ENCODE results near the gene TTC12. TPM values are rescaled to one million over a fixed set of nuclear protein-coding genes. Genes with fewer than 3 reads are reported as not detected.

The TTC12 gene
- total RNA-seq, 1 donor from 2014 or later: 28.3 TPM

GRCh38 chr11:113329725-113330124 lies 15.3 kb downstream of the TTC12 start:
- DNase-seq (ENCODE audit: low spot score): no peak

GRCh38 chr11:113331441-113331840 lies 17.1 kb downstream of the TTC12 start:
- no peak for DNase-seq (ENCODE audit: low spot score)

- no peak for DNase-seq (ENCODE audit: low spot score)
Observed at GRCh38 chr11:113332023-113332422, 17.6 kb downstream of the TTC12 start.

- DNase-seq (ENCODE audit: low spot score): no peak
Observed at GRCh38 chr11:113332638-113333329, 18.4 kb downstream of the TTC12 start.

- no peak for DNase-seq (ENCODE audit: low spot score)
Observed at GRCh38 chr11:113334183-113334582, 19.8 kb downstream of the TTC12 start.

- no peak for DNase-seq (ENCODE audit: low spot score)
Observed at GRCh38 chr11:113338730-113339129, 24.3 kb downstream of the TTC12 start.

GRCh38 chr11:113339929-113340589 lies 25.7 kb downstream of the TTC12 start:
- no peak for DNase-seq (ENCODE audit: low spot score)

- DNase-seq (ENCODE audit: low spot score): no peak
Observed at GRCh38 chr11:113341388-113342165, 27.2 kb downstream of the TTC12 start.

GRCh38 chr11:113345978-113346377 lies 31.6 kb downstream of the TTC12 start:
- no peak for DNase-seq (ENCODE audit: low spot score)

GRCh38 chr11:113349528-113349927 lies 35.1 kb downstream of the TTC12 start:
- no peak for DNase-seq (ENCODE audit: low spot score)

- no peak for DNase-seq (ENCODE audit: low spot score)
Observed at GRCh38 chr11:113350336-113351067, 36.1 kb downstream of the TTC12 start.

- DNase-seq (ENCODE audit: low spot score): no peak
Observed at GRCh38 chr11:113351068-113351450, 36.7 kb downstream of the TTC12 start.

GRCh38 chr11:113351480-113351879 lies 37.1 kb downstream of the TTC12 start:
- no peak for DNase-seq (ENCODE audit: low spot score)

GRCh38 chr11:113356203-113356602 lies 41.8 kb downstream of the TTC12 start:
- DNase-seq (ENCODE audit: low spot score): no peak

- DNase-seq (ENCODE audit: low spot score): no peak
Observed at GRCh38 chr11:113363406-113363805, 49.0 kb downstream of the TTC12 start.

GRCh38 chr11:113363996-113364641 lies 49.7 kb downstream of the TTC12 start:
- DNase-seq (ENCODE audit: low spot score): no peak

- DNase-seq (ENCODE audit: low spot score): no peak
Observed at GRCh38 chr11:113365895-113366294, 51.5 kb downstream of the TTC12 start.

GRCh38 chr11:113369411-113369810 lies 55.0 kb downstream of the TTC12 start:
- no peak for DNase-seq (ENCODE audit: low spot score)

- no peak for DNase-seq (ENCODE audit: low spot score)
Observed at GRCh38 chr11:113370634-113371033, 56.3 kb downstream of the TTC12 start.

- DNase-seq (ENCODE audit: low spot score): no peak
Observed at GRCh38 chr11:113372309-113372708, 57.9 kb downstream of the TTC12 start.

GRCh38 chr11:113373306-113373705 lies 58.9 kb downstream of the TTC12 start:
- DNase-seq (ENCODE audit: low spot score): no peak

All from mucosa of gallbladder (tissue), 1 donor.